Ishikawa (cell line): ENCODE measurements around the gene ZNF91.

Experiments used
- CEBPB ChIP-seq: IDR thresholded peaks from 2 replicates; pipeline ENCODE4 v1.6.1; 2012
- EP300 ChIP-seq: IDR thresholded peaks from 2 replicates; pipeline ENCODE4 v1.6.1; 2012; ENCODE audit warnings: borderline replicate concordance
- MAX ChIP-seq: IDR thresholded peaks from 2 replicates; pipeline ENCODE4 v1.6.1; 2012
- NFIC ChIP-seq: IDR thresholded peaks from 2 replicates; pipeline ENCODE4 v1.6.1; 2012
- REST ChIP-seq: IDR thresholded peaks from 2 replicates; pipeline ENCODE4 v1.6.1; 2012; ENCODE audit warnings: low read depth, mild to moderate bottlenecking
- TAF1 ChIP-seq: IDR thresholded peaks from 2 replicates; pipeline ENCODE4 v1.6.1; 2012; ENCODE audit warnings: low read depth, mild to moderate bottlenecking
- TCF12 ChIP-seq: IDR thresholded peaks from 2 replicates; pipeline ENCODE4 v1.6.1; 2012; ENCODE audit warnings: low read depth
- USF1 ChIP-seq: IDR thresholded peaks from 2 replicates; pipeline ENCODE4 v1.6.1; 2012
- YY1 ChIP-seq: IDR thresholded peaks from 2 replicates; pipeline ENCODE4 v1.6.1; 2012; ENCODE audit warnings: low read depth

- no peak for TF ChIP-seq TAF1
- no peak for TF ChIP-seq CEBPB
- no peak for TF ChIP-seq MAX
- no peak for TF ChIP-seq REST
- TF ChIP-seq NFIC, result no peak
- TF ChIP-seq YY1, result no peak
- no peak for TF ChIP-seq USF1
- no peak for TF ChIP-seq EP300
- no peak for TF ChIP-seq TCF12
These were observed 28.8 kb downstream of the ZNF91 start for GRCh38 chr19:23366437-23366836.
